SH-SY5Y (cell line): ENCODE data around the gene FOXP1.

ENCODE experiments used
- GATA2 ChIP-seq: IDR thresholded peaks from 2 replicates; pipeline ENCODE4 v1.6.1; 2011; ENCODE audit warnings: mild to moderate bottlenecking, low read depth, low read length
- GATA3 ChIP-seq: IDR thresholded peaks from 2 replicates; pipeline ENCODE4 v1.6.1; 2011; ENCODE audit warnings: low read depth, mild to moderate bottlenecking, low read length, moderate library complexity

- no peak for TF ChIP-seq GATA3
- TF ChIP-seq GATA2: no peak
These were observed 62.5 kb downstream of the FOXP1 start for GRCh38 chr3:71521021-71521352.
